GM13977 (cell line): ENCODE data around the gene GP2.

ENCODE experiments used
- DNase-seq: peaks from one replicate; pipeline ENCODE4 v3.0.0; 2012; ENCODE audit warnings: low spot score
- CTCF ChIP-seq: IDR thresholded peaks from 2 replicates; pipeline ENCODE4 v1.5.1; 2012; ENCODE audit warnings: mild to moderate bottlenecking, control low read depth; ENCODE audit not compliant: insufficient read depth; ENCODE audit errors: extremely low read depth, missing control alignments
- in situ Hi-C: fragments of 300-500 bp; cut with MboI; formaldehyde crosslinking; loops from one replicate; pipeline ENCODE4 v1.12.0; 2022; ENCODE audit warnings: low sequenced_read_pairs, low pct_unique_long_range_greater_than_20kb, mixed read lengths, inconsistent platforms; ENCODE audit not compliant: unreplicated experiment

Gene GP2

DNA sequence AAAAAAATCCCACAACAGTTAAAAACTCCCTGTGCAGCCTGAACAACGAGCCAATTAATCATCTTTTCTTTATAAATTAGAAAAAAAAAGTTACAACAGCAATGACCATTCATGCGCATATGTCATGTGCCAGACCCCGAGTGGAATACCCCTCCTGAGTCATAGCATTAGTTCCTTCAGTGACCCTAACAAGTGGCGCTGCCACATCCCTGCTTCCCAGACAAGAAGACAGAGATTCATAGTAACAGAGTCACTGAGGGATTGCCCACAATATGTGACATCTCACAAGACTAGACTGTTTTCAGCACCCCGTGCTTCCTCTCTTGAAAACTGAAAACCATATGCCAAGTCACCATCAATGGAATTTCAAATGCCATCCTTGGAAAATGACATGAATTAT is 17.3 kb upstream of the GP2 start:
- DNase-seq, result no peak
- no peak for TF ChIP-seq CTCF
- in situ Hi-C loops, result no loop called here

DNA sequence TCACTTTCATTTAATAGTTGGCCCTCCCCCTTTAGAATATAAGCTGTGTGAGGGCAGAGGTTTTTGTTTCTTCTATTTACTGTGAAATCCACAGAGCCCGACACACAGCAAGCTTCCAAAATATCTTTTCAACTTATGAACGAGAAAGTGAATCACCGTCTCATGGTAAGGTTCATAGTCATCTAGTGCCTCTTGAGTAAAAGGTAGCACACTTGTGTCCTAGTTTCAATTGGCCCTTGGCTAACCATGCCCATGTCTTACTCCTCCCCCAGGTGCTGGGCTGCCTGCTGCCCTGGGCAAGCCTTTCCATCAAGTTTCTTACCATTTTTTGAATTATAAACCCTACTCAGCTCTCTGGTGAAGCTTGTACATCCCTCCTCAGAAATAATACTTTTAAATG is 12.4 kb upstream of the GP2 start:
- no peak for TF ChIP-seq CTCF
- in situ Hi-C loops, result no loop called here
- DNase-seq, result no peak

DNA sequence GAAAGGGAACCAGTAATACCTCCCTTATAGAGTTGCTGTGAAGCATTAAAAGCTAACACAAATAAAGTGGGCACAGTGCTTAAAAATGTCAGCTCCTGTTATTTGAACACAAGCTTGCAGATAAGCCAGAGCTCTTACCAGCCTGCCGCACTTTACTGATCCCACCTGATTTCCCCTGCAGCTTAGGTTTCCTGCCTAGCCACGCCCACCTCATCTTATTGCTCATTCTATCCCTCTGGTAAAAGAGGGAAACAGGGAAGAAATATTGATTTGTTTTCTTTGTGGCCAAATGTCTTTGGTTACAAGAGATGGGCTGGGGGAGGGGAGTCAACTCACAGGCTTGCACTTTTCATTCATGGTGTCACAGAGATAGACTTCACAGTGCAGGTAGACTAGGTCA is 9.6 kb upstream of the GP2 start:
- TF ChIP-seq CTCF, result no peak
- no peak for DNase-seq
- in situ Hi-C loops, result no loop called here

- TF ChIP-seq CTCF, result no peak
- in situ Hi-C loops, result no loop called here
- no peak for DNase-seq
These were observed 7.1 kb upstream of the GP2 start for GRCh38 chr16:20334396-20334795.

- no peak for DNase-seq
- in situ Hi-C loops, result no loop called here
- no peak for TF ChIP-seq CTCF
These were observed 5.8 kb upstream of the GP2 start for GRCh38 chr16:20333120-20333519.

DNA sequence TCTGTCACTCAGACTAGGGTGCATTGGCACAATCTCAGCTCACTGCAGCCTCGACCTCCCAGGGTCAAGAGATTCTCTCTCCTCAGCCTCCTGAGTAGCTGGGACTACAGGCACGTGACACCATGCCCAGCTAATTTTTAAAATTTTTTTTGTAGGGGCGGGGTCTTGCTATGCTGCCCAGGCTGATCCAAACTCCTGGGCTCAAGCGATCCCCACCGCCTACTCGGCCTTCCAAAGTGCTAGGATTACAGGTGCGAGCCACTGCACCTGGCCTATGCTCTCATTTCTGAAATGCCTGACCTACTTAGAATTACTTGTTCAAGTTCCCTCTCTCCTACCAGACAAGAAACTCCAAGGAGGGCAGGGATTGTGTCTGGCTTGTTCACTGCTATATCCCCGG is 5.1 kb upstream of the GP2 start:
- in situ Hi-C loops, result no loop called here
- DNase-seq, result no peak
- TF ChIP-seq CTCF, result no peak

DNA sequence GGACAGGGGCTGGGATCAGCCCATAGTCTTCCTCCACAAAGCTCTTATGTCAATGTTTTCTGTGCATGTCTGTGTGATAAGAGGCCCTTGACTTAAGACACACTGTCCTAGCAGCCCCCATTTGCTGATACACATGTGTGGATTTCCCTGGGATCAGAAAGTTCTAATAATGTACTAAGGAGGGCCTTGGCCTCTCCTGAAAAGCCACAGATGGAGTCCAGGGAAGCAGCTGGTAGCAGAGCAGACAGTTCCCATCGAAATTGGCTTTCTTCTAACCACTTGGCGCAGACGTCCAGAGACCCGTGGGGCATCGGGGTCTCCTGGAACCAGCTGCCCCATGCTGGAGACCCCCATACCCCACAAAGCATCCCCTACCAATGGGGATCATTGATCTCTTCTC is 4.3 kb upstream of the GP2 start:
- in situ Hi-C loops, result no loop called here
- no peak for DNase-seq
- no peak for TF ChIP-seq CTCF
